ENCODE results near the gene MGAT5. TPM values are rescaled to one million over a fixed set of nuclear protein-coding genes. Genes with fewer than 3 reads are reported as not detected.

MGAT5 gene
- polyA plus RNA-seq, 4 donors, result 5.6 to 27.4 (median 12.3) TPM

DNA sequence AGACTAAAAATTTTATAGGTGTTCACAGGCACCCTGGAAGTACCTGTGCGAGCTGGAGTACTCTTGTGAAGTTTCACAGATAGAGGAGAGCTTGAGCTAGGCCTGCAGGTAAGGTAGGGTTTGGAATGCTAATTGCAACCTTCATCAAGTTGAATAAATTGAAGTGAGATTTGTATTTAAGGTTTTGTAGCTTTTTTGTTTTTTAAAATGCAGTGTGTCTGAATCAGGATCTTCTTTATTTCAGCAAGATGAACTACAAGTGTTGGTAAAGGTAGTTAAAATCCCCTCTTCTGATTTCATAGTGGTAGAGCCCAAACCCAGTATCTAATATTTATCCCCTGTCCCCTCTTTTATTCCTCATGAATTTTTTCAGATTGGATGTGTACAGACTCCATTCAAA, 45.5 kb downstream of the MGAT5 start:
- WGBS, 3 donors, result 95 to 99% (median 98%) methylated on average over 1 of the region's 1 CpG
- Histone ChIP-seq H3K36me3 (ENCODE audit: control insufficient read depth in 3 of 3, insufficient read depth in 2 of 3, low read depth in 1 of 3, low read length in 3 of 3) (peaks cover 0 to 1% (median 0%) of the 10 kb centered on the region in 3 donors), H3K4me1 (ENCODE audit: control insufficient read depth in 3 of 3, insufficient read depth in 2 of 3, low read depth in 1 of 3, low read length in 2 of 3) (peaks cover 0 to 13% (median 3%) of the 10 kb centered on the region in 3 donors), H3K27me3 (ENCODE audit: control insufficient read depth in 3 of 3, insufficient read depth in 3 of 3, low read length in 3 of 3) (no peaks in the 10 kb centered on the region), H3K27ac (ENCODE audit: low read depth in 1 of 3, low read length in 2 of 3) (no peak overlapping the region), H3K9me3 (ENCODE audit: control insufficient read depth in 2 of 2, insufficient read depth in 1 of 2, low read depth in 1 of 2, low read length in 1 of 2) (no peaks in the 10 kb centered on the region), H3K4me3 (ENCODE audit: low read depth in 1 of 3, low read length in 3 of 3) (no peak overlapping the region)
- DNase-seq (no peak), FAIRE-seq (no peak)

DNA sequence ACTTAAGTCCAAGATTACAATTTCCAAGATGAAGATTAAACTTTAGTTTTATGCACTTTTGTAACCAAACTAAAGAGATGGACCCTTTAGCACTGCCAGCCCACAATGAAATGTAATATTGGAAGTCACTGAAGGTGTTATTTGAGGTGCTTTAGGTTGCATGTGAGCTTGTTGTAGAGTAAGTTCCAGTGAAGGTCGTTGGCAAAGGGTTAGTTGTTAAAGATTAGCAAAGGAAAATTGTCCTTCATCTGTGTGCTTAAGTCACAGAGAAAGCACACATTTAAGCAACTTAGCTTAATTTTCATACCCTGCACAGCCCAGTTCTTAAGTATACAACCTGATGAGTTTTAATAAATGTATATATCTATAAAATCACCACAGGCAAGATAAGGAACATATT, 46.7 kb downstream of the MGAT5 start:
- no peak overlapping the region for H3K27ac ChIP-seq (ENCODE audit: low read depth in 1 of 3, low read length in 2 of 3)
- no peaks in the 10 kb centered on the region for H3K27me3 ChIP-seq (ENCODE audit: control insufficient read depth in 3 of 3, insufficient read depth in 3 of 3, low read length in 3 of 3)
- H3K36me3 ChIP-seq (ENCODE audit: control insufficient read depth in 3 of 3, insufficient read depth in 2 of 3, low read depth in 1 of 3, low read length in 3 of 3), result peaks cover 0 to 1% (median 0%) of the 10 kb centered on the region in 3 donors
- 9 to 54% (median 24%) methylated on average over 1 of the region's 1 CpG for WGBS, 3 donors
- peaks cover 0 to 13% (median 3%) of the 10 kb centered on the region in 3 donors for H3K4me1 ChIP-seq (ENCODE audit: control insufficient read depth in 3 of 3, insufficient read depth in 2 of 3, low read depth in 1 of 3, low read length in 2 of 3)
- no peaks in the 10 kb centered on the region for H3K9me3 ChIP-seq (ENCODE audit: control insufficient read depth in 2 of 2, insufficient read depth in 1 of 2, low read depth in 1 of 2, low read length in 1 of 2)
- no peak for FAIRE-seq
- no peak overlapping the region for H3K4me3 ChIP-seq (ENCODE audit: low read depth in 1 of 3, low read length in 3 of 3)
- no peak for DNase-seq

- 53 to 68% (median 64%) methylated on average over 8 of the region's 8 CpGs for WGBS, 3 donors
- DNase-seq, result peak in 1 of 2 donors; percentile 35
- Histone ChIP-seq H3K4me1 (ENCODE audit: control insufficient read depth in 3 of 3, insufficient read depth in 2 of 3, low read depth in 1 of 3, low read length in 2 of 3) (peaks cover 0 to 13% (median 3%) of the 10 kb centered on the region in 3 donors), H3K27me3 (ENCODE audit: control insufficient read depth in 3 of 3, insufficient read depth in 3 of 3, low read length in 3 of 3) (no peaks in the 10 kb centered on the region), H3K9me3 (ENCODE audit: control insufficient read depth in 2 of 2, insufficient read depth in 1 of 2, low read depth in 1 of 2, low read length in 1 of 2) (no peaks in the 10 kb centered on the region), H3K36me3 (ENCODE audit: control insufficient read depth in 3 of 3, insufficient read depth in 2 of 3, low read depth in 1 of 3, low read length in 3 of 3) (peaks cover 0 to 1% (median 0%) of the 10 kb centered on the region in 3 donors), H3K4me3 (ENCODE audit: low read depth in 1 of 3, low read length in 3 of 3) (no peak overlapping the region), H3K27ac (ENCODE audit: low read depth in 1 of 3, low read length in 2 of 3) (no peak overlapping the region)
- FAIRE-seq, result no peak
Observed at GRCh38 chr2:134301099-134301927, 47.4 kb downstream of the MGAT5 start.

DNA sequence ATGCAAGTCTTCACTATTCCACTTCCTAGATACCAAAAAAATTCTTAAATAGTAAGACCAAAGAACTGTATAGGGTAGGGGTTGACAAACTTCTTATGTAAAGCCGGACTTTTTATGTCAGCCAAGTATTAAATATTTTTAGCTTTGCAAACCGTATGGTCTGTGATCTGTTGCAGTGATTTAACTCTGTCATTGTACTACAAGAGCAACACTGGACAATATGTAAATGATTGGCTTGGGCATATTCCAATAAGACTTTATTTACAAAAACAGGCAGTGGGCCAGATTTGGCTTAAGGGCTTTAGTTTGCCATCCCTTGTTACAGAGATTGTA, 48.0 kb downstream of the MGAT5 start:
- 65 to 83% (median 81%) methylated on average over 2 of the region's 2 CpGs for WGBS, 3 donors
- peaks cover 0 to 3% (median 0%) of the 10 kb centered on the region in 3 donors for H3K36me3 ChIP-seq (ENCODE audit: control insufficient read depth in 3 of 3, insufficient read depth in 2 of 3, low read depth in 1 of 3, low read length in 3 of 3)
- no peak overlapping the region for H3K27ac ChIP-seq (ENCODE audit: low read depth in 1 of 3, low read length in 2 of 3)
- peaks cover 0 to 13% (median 3%) of the 10 kb centered on the region in 3 donors for H3K4me1 ChIP-seq (ENCODE audit: control insufficient read depth in 3 of 3, insufficient read depth in 2 of 3, low read depth in 1 of 3, low read length in 2 of 3)
- no peak for DNase-seq
- H3K9me3 ChIP-seq (ENCODE audit: control insufficient read depth in 2 of 2, insufficient read depth in 1 of 2, low read depth in 1 of 2, low read length in 1 of 2), result no peaks in the 10 kb centered on the region
- FAIRE-seq, result no peak
- H3K27me3 ChIP-seq (ENCODE audit: control insufficient read depth in 3 of 3, insufficient read depth in 3 of 3, low read length in 3 of 3), result no peaks in the 10 kb centered on the region
- H3K4me3 ChIP-seq (ENCODE audit: low read depth in 1 of 3, low read length in 3 of 3), result no peak overlapping the region

DNA sequence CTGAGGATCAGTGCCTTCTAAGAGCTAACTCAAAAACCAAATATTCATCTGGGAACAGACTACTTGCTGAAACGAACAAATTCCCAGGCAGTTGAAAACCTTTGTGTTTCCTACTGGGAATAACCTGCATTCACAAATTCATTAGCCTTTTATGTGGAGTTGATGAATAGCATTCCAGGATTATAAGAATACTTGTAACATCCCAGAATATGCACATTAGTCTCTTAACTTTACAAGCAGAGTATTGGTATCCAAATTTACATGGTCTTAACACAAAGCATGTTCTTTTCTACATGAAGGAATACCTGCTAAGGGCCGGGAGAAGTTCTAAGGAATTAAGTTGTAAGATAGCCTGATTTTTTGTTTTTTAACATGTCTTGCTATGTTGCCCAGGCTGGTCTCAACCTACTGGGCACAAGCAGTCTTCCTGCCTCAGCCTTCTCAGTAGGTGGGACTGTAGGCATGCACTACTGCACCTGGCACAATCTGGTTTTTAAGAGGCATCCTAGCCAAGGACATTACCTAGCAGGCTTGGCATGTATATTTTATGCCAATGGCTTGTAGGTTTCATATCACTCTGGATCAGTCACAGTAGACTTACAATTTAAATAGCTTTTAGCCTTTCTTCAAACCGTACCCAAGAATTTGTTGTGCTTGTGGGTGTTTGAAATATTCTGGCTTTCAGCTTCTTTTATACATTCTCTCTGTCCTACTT, 50.7 kb downstream of the MGAT5 start:
- DNase-seq (no peak), FAIRE-seq (no peak)
- peaks cover 0 to 5% (median 0%) of the 10 kb centered on the region in 3 donors for H3K36me3 ChIP-seq (ENCODE audit: control insufficient read depth in 3 of 3, insufficient read depth in 2 of 3, low read depth in 1 of 3, low read length in 3 of 3)
- H3K27ac ChIP-seq (ENCODE audit: low read depth in 1 of 3, low read length in 2 of 3), result peak overlapping the region in 1 of 3 donors; percentile 60
- H3K4me3 ChIP-seq (ENCODE audit: low read depth in 1 of 3, low read length in 3 of 3), result no peak overlapping the region
- H3K9me3 ChIP-seq (ENCODE audit: control insufficient read depth in 2 of 2, insufficient read depth in 1 of 2, low read depth in 1 of 2, low read length in 1 of 2), result no peaks in the 10 kb centered on the region
- WGBS, 3 donors, result 59 to 82% (median 64%) methylated on average over 3 of the region's 3 CpGs
- peaks cover 0 to 13% (median 3%) of the 10 kb centered on the region in 3 donors for H3K4me1 ChIP-seq (ENCODE audit: control insufficient read depth in 3 of 3, insufficient read depth in 2 of 3, low read depth in 1 of 3, low read length in 2 of 3)
- no peaks in the 10 kb centered on the region for H3K27me3 ChIP-seq (ENCODE audit: control insufficient read depth in 3 of 3, insufficient read depth in 3 of 3, low read length in 3 of 3)

- Histone ChIP-seq H3K36me3 (ENCODE audit: control insufficient read depth in 3 of 3, insufficient read depth in 2 of 3, low read depth in 1 of 3, low read length in 3 of 3) (peaks cover 0 to 5% (median 0%) of the 10 kb centered on the region in 3 donors), H3K4me1 (ENCODE audit: control insufficient read depth in 3 of 3, insufficient read depth in 2 of 3, low read depth in 1 of 3, low read length in 2 of 3) (peaks cover 0 to 13% (median 3%) of the 10 kb centered on the region in 3 donors), H3K9me3 (ENCODE audit: control insufficient read depth in 2 of 2, insufficient read depth in 1 of 2, low read depth in 1 of 2, low read length in 1 of 2) (no peaks in the 10 kb centered on the region), H3K4me3 (ENCODE audit: low read depth in 1 of 3, low read length in 3 of 3) (no peak overlapping the region), H3K27ac (ENCODE audit: low read depth in 1 of 3, low read length in 2 of 3) (no peak overlapping the region), H3K27me3 (ENCODE audit: control insufficient read depth in 3 of 3, insufficient read depth in 3 of 3, low read length in 3 of 3) (no peaks in the 10 kb centered on the region)
- DNase-seq (peak in 1 of 2 donors; percentile 32), FAIRE-seq (no peak)
- 77 to 86% (median 81%) methylated on average over 5 of the region's 5 CpGs for WGBS, 3 donors
Observed at GRCh38 chr2:134305109-134305491, 51.2 kb downstream of the MGAT5 start.

- no peak overlapping the region for H3K4me3 ChIP-seq (ENCODE audit: low read depth in 1 of 3, low read length in 3 of 3)
- H3K9me3 ChIP-seq (ENCODE audit: control insufficient read depth in 2 of 2, insufficient read depth in 1 of 2, low read depth in 1 of 2, low read length in 1 of 2), result no peaks in the 10 kb centered on the region
- peaks cover 0 to 5% (median 2%) of the 10 kb centered on the region in 3 donors for H3K36me3 ChIP-seq (ENCODE audit: control insufficient read depth in 3 of 3, insufficient read depth in 2 of 3, low read depth in 1 of 3, low read length in 3 of 3)
- H3K27ac ChIP-seq (ENCODE audit: low read depth in 1 of 3, low read length in 2 of 3), result no peak overlapping the region
- FAIRE-seq, result no peak
- DNase-seq, result no peak
- peaks cover 0 to 5% (median 3%) of the 10 kb centered on the region in 3 donors for H3K4me1 ChIP-seq (ENCODE audit: control insufficient read depth in 3 of 3, insufficient read depth in 2 of 3, low read depth in 1 of 3, low read length in 2 of 3)
- H3K27me3 ChIP-seq (ENCODE audit: control insufficient read depth in 3 of 3, insufficient read depth in 3 of 3, low read length in 3 of 3), result no peaks in the 10 kb centered on the region
- 83 to 95% (median 94%) methylated on average over 2 of the region's 2 CpGs for WGBS, 3 donors
Observed at GRCh38 chr2:134306521-134306920, 52.6 kb downstream of the MGAT5 start.

DNA sequence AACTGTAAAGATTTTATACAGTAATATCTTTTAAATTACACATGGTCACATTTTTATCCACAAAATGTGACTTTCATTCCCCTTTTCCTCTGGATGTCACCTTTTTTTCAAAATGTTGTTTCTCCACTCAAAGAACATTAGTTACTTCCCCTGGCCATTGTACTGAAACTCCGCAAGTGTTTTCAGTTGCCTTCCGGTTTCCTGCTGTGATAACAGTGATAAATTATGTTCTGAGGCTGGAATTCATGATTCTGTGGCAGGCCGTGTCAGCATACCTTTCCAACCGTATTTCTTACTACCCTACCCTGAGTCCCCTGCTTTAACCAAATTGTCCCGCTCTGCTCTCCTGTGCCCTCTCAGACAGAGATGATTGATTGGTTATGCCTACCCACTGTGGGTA, 53.5 kb downstream of the MGAT5 start:
- H3K27ac ChIP-seq (ENCODE audit: low read depth in 1 of 3, low read length in 2 of 3), result no peak overlapping the region
- peaks cover 0 to 5% (median 2%) of the 10 kb centered on the region in 3 donors for H3K36me3 ChIP-seq (ENCODE audit: control insufficient read depth in 3 of 3, insufficient read depth in 2 of 3, low read depth in 1 of 3, low read length in 3 of 3)
- no peak for FAIRE-seq
- H3K4me3 ChIP-seq (ENCODE audit: low read depth in 1 of 3, low read length in 3 of 3), result no peak overlapping the region
- H3K9me3 ChIP-seq (ENCODE audit: control insufficient read depth in 2 of 2, insufficient read depth in 1 of 2, low read depth in 1 of 2, low read length in 1 of 2), result no peaks in the 10 kb centered on the region
- WGBS, 3 donors, result 75 to 91% (median 83%) methylated on average over 5 of the region's 5 CpGs
- no peaks in the 10 kb centered on the region for H3K27me3 ChIP-seq (ENCODE audit: control insufficient read depth in 3 of 3, insufficient read depth in 3 of 3, low read length in 3 of 3)
- peaks cover 0 to 3% (median 0%) of the 10 kb centered on the region in 3 donors for H3K4me1 ChIP-seq (ENCODE audit: control insufficient read depth in 3 of 3, insufficient read depth in 2 of 3, low read depth in 1 of 3, low read length in 2 of 3)
- no peak for DNase-seq

All from small intestine (tissue), 7 donors.